Neural crest cell (in vitro differentiated cells): ENCODE results near the gene BRAF. TPM values are rescaled to one million over a fixed set of nuclear protein-coding genes. Genes with fewer than 3 reads are reported as not detected.
A peak's percentile ranks its signal among the peaks of the same experiment; 100 is the strongest.

Experiments used
- DNase-seq: peaks from one replicate; pipeline ENCODE4 v3.0.0; 2021; ENCODE audit warnings: low read depth, mixed read lengths, low spot score
- H3K27ac Mint-ChIP-seq: one replicate; pipeline ENCODE4 v1.8.0; 2021; ENCODE audit warnings: mild to moderate bottlenecking, mixed read lengths; ENCODE audit not compliant: unreplicated experiment
- H3K27me3 Mint-ChIP-seq: 2 replicates; pipeline ENCODE4 v1.8.0; 2021; ENCODE audit warnings: low read depth, mild to moderate bottlenecking, mixed read lengths
- H3K36me3 Mint-ChIP-seq: 2 replicates; pipeline ENCODE4 v1.8.0; 2021; ENCODE audit warnings: low read depth, mild to moderate bottlenecking, mixed read lengths
- H3K4me1 Mint-ChIP-seq: 2 replicates; pipeline ENCODE4 v1.8.0; 2021; ENCODE audit warnings: mixed read lengths
- H3K4me3 Mint-ChIP-seq: one replicate; pipeline ENCODE4 v1.8.0; 2021; ENCODE audit warnings: mild to moderate bottlenecking, mixed read lengths
- H3K9me3 Mint-ChIP-seq: 2 replicates; pipeline ENCODE4 v1.8.0; 2021; ENCODE audit warnings: mixed read lengths
- CTCF ChIP-seq: fragments of 200-600 bp; sonication (generic); conservative IDR thresholded peaks from 2 replicates; pipeline ENCODE4 v1.5.0; 2021; ENCODE audit warnings: antibody characterized with exemption, mild to moderate bottlenecking
- total RNA-seq: library from RNA; stranded (reverse); gene quantifications from 2 replicates; pipeline ENCODE4 v1.2.1, GENCODE V29; 2021

BRAF gene
- total RNA-seq, 1 donor from 2014 or later: 27.7 TPM

GRCh38 chr7:140684066-140684950 is 240.4 kb downstream of the BRAF start:
- peak overlapping the region; percentile 15 for H3K4me3 Mint-ChIP-seq
- H3K9me3 Mint-ChIP-seq: no peaks in the 10 kb centered on the region
- H3K4me1 Mint-ChIP-seq: peaks cover 22% of the 10 kb centered on the region
- H3K36me3 Mint-ChIP-seq: peaks cover 10% of the 10 kb centered on the region
- no peaks in the 10 kb centered on the region for H3K27me3 Mint-ChIP-seq
- H3K27ac Mint-ChIP-seq: peak overlapping the region; percentile 94
- TF ChIP-seq CTCF: no peak
- DNase-seq: no peak

GRCh38 chr7:140683657-140684056 is 241.1 kb downstream of the BRAF start:
- Mint-ChIP-seq H3K9me3 (no peaks in the 10 kb centered on the region), H3K27ac (peak overlapping the region; percentile 94), H3K36me3 (peaks cover 10% of the 10 kb centered on the region)

GRCh38 chr7:140681766-140682165 is 243.0 kb downstream of the BRAF start:
- H3K9me3 Mint-ChIP-seq: no peaks in the 10 kb centered on the region
- peaks cover 22% of the 10 kb centered on the region for H3K4me1 Mint-ChIP-seq
- no peak overlapping the region for H3K4me3 Mint-ChIP-seq
- H3K36me3 Mint-ChIP-seq: peaks cover 10% of the 10 kb centered on the region
- no peak for TF ChIP-seq CTCF
- DNase-seq: no peak
- no peaks in the 10 kb centered on the region for H3K27me3 Mint-ChIP-seq
- peak overlapping the region; percentile 19 for H3K27ac Mint-ChIP-seq

More at GRCh38 chr7:140683657-140684056, 241.1 kb downstream of the BRAF start:
- no peak for TF ChIP-seq CTCF
- Mint-ChIP-seq H3K4me3 (peak overlapping the region; percentile 15), H3K4me1 (peaks cover 22% of the 10 kb centered on the region), H3K27me3 (no peaks in the 10 kb centered on the region)
- DNase-seq: peak; percentile 15

- Mint-ChIP-seq H3K9me3 (no peaks in the 10 kb centered on the region), H3K27ac (no peak overlapping the region)
- TF ChIP-seq CTCF: no peak
Observed at GRCh38 chr7:140680886-140681285, 243.8 kb downstream of the BRAF start.

GRCh38 chr7:140679186-140679585 is 245.5 kb downstream of the BRAF start:
- Mint-ChIP-seq H3K27ac (no peak overlapping the region), H3K4me3 (no peak overlapping the region), H3K27me3 (peaks cover 1% of the 10 kb centered on the region), H3K4me1 (peaks cover 39% of the 10 kb centered on the region), H3K36me3 (peaks cover 8% of the 10 kb centered on the region), H3K9me3 (no peaks in the 10 kb centered on the region)
- no peak for TF ChIP-seq CTCF
- DNase-seq: no peak

More at GRCh38 chr7:140680886-140681285, 243.8 kb downstream of the BRAF start:
- DNase-seq: no peak
- Mint-ChIP-seq H3K4me3 (no peak overlapping the region), H3K36me3 (peaks cover 10% of the 10 kb centered on the region), H3K27me3 (no peaks in the 10 kb centered on the region), H3K4me1 (peaks cover 30% of the 10 kb centered on the region)
